Measurements from ENCODE around the gene BIRC3.
A peak's percentile ranks its signal among the peaks of the same experiment; 100 is the strongest.
"Not testable (repeated sequence)": the region's sequence is repeated elsewhere in the genome, so short reads cannot be mapped to it uniquely, and the experiment has no call there.

BIRC3 gene

DNA sequence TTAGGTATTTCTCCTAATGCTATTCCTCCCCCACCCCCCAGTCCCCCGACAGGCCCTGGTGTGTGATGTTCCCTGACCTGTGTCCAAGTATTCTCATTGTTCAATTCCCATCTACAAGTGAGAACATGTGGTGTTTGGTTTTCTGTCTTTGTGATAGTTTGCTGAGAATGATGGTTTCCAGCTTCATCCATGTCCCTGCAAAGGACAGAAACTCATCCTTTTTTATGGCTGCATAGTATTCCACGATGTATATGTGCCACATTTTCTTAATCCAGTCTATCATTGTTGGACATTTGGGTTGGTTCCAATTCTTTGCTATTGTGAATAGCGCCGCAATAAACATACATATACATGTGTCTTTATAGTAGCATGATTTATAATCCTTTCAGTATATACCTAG lies 20.5 kb upstream of the BIRC3 start:
- DNase-seq (ENCODE audit: low spot score) = not testable (repeated sequence)

GRCh38 chr11:102300837-102301236 lies 16.4 kb upstream of the BIRC3 start:
- DNase-seq (ENCODE audit: low spot score) = not testable (repeated sequence)

DNA sequence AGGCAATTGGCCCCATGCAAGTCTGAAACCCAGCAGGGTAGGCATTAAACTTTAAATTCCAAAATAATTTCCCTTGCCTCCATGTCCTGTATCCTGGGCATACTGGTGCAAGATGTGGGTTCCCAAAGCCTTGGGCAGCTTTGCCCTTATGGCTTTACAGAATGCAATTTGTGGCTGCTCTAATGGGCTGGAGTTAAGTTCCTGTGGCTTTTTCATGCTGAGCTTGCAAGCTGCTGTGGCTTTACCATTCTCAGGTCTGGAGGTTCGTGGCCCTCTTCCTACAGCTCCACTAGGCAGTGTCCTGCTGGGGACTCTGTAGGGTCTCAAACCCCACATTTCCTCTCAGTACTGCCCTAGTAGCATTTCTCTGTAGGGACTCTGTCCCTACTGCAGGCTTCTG lies 15.0 kb upstream of the BIRC3 start:
- DNase-seq (ENCODE audit: low spot score) = no peak

GRCh38 chr11:102304686-102305085 lies 12.6 kb upstream of the BIRC3 start:
- DNase-seq (ENCODE audit: low spot score) = no peak

DNA sequence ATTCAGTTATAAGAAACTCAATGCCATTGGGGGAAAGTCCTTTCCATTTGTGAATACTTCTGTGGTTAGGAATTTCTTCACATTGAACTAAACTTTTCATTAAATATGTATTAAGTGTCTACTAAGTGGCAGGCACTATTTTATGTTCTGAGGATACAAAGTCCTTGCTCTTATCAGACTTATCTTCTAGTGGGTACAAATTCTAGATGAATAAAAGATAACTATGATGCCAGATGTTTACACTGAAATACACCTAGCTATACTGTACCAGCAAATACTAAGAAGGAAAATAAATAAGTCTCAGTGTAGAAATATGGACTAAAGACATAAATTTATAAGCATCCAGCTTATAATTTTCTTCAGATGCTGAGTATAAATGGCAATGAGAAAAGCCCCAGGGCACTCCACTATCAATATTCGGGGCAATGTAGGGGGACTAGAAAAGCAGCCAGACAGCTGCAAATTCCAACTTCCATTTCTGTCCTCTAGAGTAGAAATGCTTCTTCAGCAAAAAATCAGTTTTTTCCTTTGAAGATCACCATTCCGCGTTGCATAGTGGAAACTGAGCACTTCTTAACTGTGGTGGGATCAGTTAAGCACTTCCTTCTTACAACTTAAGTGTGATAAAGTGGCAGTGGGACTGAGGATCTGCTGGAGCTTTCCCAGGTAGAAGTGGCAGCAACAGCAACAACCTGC lies 11.8 kb upstream of the BIRC3 start:
- DNase-seq (ENCODE audit: low spot score) = no peak

DNA sequence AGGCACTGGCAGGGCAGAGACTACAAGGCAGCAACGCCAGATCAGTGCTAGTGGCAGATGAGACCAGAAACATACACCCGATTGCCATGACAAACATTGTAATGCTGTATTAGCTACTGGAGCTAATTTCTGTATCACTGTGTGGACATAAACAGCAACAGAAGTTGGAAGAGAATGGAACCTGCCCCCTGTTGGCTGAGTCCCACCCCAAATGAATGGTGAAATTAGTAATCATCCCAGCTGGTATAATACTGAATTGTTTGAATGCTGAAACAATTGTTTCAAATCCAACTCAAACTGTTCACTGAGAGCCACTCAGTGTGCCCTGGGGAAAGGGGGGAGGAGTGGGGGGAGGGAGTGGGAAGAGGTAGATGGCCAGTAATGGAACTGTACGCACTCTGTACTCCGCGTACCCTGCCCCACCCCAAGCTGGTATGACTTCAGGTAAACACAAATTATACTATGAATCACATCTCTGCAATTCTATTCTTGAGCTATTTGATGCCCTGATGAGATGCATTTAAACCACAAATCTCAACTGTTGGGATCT lies 11.2 kb upstream of the BIRC3 start:
- DNase-seq (ENCODE audit: low spot score) = peak; percentile 60

- no peak for DNase-seq (ENCODE audit: low spot score)
These were observed 10.2 kb upstream of the BIRC3 start for GRCh38 chr11:102306817-102307726.

- DNase-seq (ENCODE audit: low spot score) = no peak
These were observed 9.6 kb upstream of the BIRC3 start for GRCh38 chr11:102307727-102308038.

- DNase-seq (ENCODE audit: low spot score) = no peak
These were observed 7.4 kb upstream of the BIRC3 start for GRCh38 chr11:102309621-102310541.

GRCh38 chr11:102312667-102313066 lies 4.6 kb upstream of the BIRC3 start:
- no peak for DNase-seq (ENCODE audit: low spot score)

DNA sequence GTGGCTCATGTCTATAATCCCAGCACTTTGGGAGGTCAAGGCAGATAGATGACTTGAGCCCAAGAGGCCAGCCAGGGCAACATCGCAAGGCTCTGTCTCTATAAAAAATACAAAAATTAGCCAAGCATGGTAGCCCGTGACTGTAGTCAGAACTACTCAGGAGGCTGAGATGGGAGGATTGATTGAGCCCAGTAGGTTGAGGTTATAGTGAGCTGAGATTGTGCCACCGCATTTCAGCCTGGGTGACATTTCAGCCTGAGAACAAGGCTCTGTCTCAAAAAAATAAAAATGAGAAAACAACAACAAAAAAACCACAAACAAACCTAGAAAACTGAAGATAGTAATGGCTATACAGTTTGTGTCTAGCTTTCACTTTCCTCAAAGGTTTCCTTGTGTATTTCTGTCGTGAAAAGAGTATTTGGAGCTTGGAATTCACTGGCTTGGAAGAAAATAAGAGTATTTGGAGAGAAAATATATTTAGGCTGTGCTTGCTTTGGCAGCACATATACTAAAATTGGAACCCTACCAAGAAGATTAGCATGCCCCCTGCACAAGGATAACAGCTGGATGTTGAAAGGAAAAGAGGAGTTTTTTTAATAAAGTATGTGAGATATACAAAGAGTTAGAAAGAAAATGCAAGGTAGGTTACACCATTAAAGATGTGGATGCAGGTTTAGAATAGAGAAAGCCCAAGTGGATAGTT lies 3.9 kb upstream of the BIRC3 start:
- no peak for DNase-seq (ENCODE audit: low spot score)

GRCh38 chr11:102314784-102315183 lies 2.5 kb upstream of the BIRC3 start:
- no peak for DNase-seq (ENCODE audit: low spot score)

DNA sequence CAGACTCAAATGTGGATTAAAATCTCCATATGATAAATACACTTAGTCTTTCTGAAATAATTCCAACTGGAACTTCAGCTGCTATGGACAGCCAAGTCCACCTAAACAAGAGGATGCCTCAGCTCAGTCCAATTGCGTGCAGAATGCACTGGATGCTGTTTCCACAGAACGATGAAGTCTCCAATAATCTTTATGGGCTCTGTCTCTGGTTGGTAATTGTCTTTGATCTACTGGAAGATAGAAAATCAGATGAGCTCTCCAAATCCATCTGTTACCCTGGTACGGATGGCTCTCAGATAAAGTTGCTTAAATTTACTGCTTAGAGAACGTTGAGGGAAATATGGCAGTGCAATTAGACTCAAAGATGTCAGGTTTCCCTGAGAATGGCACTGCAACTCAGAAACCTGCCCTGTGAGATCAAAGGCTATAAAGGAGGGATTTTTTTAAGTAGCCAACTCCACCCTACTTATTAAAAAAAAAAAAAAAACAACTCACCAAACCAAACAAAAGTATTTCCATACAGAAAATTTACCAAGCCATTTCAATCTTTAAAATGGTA lies 859 bp upstream of the BIRC3 start:
- DNase-seq (ENCODE audit: low spot score) = no peak

DNA sequence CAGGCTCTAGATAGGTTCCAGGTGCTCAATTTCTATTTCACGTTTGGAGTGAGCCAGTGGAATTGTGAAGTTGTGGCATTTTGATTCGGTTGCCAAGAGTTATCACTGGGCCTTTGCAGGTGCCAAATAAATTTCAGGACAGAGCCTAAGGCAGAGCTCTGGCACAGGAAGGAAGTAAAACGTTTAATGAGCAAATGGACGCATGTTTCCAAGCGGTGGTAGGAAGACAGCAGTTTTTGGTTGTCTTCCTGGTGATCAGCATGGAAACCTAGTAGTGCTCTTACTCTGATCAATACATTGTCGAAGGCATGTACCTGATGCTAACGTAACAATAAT lies 452 bp downstream of the BIRC3 start:
- DNase-seq (ENCODE audit: low spot score) = no peak

DNA sequence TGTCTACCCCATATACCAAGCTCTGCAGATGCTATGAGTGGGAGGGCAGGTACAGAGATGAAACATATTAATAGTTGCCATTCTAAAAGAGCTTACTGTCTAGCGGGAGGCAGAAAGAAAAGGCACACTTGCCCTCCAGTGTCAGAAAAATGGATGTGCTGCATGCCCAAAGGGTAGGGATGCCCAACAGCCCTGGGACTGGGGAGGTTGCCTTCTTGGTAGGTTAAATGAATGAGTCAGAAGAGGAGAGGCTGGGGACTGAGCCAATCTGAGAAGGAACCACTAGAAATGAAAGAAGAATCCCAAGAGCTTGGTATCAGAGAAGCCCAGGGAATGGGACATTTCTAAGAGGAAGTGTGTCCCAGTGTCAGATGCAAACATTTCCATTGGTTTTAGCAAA lies 1.2 kb downstream of the BIRC3 start:
- no peak for DNase-seq (ENCODE audit: low spot score)

DNA sequence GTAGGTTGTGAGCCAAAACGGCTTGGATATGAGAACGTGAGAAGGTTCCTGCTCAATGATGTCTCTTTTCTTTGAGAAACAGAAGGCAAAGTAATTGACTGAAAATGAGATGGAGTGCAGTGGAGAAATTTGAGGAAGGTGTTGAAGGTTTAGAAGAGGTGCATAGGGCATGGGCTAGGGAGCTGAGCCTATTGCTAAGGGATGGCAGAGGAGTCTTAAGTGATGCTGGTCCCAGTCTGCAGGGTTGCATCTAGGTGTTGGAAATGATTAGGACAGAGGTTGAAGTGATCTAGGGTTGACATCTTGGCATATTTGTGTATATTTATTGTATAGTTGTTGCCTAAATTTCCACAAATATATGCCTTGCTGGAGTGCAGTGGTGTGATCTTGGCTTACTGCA lies 2.3 kb downstream of the BIRC3 start:
- no peak for DNase-seq (ENCODE audit: low spot score)

- no peak for DNase-seq (ENCODE audit: low spot score)
These were observed 2.9 kb downstream of the BIRC3 start for GRCh38 chr11:102320188-102320587.

GRCh38 chr11:102320679-102321078 lies 3.4 kb downstream of the BIRC3 start:
- DNase-seq (ENCODE audit: low spot score) = peak; percentile 71

GRCh38 chr11:102322560-102322959 lies 5.3 kb downstream of the BIRC3 start:
- DNase-seq (ENCODE audit: low spot score) = no peak

DNA sequence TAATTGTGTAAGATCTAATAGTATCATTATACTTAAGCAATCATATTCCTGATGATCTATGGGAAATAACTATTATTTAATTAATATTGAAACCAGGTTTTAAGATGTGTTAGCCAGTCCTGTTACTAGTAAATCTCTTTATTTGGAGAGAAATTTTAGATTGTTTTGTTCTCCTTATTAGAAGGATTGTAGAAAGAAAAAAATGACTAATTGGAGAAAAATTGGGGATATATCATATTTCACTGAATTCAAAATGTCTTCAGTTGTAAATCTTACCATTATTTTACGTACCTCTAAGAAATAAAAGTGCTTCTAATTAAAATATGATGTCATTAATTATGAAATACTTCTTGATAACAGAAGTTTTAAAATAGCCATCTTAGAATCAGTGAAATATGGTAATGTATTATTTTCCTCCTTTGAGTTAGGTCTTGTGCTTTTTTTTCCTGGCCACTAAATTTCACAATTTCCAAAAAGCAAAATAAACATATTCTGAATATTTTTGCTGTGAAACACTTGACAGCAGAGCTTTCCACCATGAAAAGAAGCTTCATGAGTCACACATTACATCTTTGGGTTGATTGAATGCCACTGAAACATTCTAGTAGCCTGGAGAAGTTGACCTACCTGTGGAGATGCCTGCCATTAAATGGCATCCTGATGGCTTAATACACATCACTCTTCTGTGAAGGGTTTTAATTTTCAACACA lies 6.4 kb downstream of the BIRC3 start:
- no peak for DNase-seq (ENCODE audit: low spot score)

GRCh38 chr11:102325088-102325487 lies 7.8 kb downstream of the BIRC3 start:
- DNase-seq (ENCODE audit: low spot score) = no peak
